ENCODE results near the gene KLHL5. TPM values are rescaled to one million over a fixed set of nuclear protein-coding genes. Genes with fewer than 3 reads are reported as not detected.
"Not testable (repeated sequence)": the region's sequence is repeated elsewhere in the genome, so short reads cannot be mapped to it uniquely, and the experiment has no call there.

KLHL5 gene, protein sequence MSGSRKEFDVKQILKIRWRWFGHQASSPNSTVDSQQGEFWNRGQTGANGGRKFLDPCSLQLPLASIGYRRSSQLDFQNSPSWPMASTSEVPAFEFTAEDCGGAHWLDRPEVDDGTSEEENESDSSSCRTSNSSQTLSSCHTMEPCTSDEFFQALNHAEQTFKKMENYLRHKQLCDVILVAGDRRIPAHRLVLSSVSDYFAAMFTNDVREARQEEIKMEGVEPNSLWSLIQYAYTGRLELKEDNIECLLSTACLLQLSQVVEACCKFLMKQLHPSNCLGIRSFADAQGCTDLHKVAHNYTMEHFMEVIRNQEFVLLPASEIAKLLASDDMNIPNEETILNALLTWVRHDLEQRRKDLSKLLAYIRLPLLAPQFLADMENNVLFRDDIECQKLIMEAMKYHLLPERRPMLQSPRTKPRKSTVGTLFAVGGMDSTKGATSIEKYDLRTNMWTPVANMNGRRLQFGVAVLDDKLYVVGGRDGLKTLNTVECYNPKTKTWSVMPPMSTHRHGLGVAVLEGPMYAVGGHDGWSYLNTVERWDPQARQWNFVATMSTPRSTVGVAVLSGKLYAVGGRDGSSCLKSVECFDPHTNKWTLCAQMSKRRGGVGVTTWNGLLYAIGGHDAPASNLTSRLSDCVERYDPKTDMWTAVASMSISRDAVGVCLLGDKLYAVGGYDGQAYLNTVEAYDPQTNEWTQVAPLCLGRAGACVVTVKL
- 76.5 and 93.4 TPM in 2 replicates for total RNA-seq

DNA sequence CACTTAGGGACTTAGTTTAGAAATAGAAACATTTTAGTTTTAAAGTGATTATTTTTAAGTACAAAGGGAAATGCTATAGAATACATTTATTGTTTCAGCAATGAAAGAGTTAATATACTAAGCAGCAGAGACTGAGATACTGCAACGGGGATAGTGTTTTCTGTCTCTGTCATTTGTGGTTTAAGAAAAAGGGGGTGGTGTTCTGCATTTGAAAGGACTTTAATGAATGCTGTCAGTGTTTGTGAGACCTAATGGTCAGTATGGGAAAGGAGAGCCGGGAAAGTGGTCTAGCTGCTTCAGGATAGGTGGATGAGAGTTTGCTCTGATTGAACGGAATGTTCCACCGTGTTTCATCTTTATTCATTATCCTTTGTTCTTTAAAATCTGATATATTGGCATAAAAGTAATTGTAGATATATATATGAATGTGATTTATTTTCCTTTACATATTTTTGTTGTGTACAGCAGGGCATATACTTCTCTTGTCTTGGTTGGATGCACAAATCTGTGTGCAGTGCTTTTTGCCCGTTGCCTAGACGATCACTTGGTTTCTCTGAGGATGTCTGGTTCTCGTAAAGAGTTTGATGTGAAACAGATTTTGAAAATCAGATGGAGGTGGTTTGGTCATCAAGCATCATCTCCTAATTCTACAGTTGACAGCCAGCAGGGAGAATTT is at the start of gene KLHL5:
Gene KLHL5, plus strand, starts transcription at position 139 of the 676 bp plus-strand sequence. Its CDS starts 421 bp downstream, at position 560.
- DNase-seq (ENCODE audit: low read depth, low spot score): no peak

DNA sequence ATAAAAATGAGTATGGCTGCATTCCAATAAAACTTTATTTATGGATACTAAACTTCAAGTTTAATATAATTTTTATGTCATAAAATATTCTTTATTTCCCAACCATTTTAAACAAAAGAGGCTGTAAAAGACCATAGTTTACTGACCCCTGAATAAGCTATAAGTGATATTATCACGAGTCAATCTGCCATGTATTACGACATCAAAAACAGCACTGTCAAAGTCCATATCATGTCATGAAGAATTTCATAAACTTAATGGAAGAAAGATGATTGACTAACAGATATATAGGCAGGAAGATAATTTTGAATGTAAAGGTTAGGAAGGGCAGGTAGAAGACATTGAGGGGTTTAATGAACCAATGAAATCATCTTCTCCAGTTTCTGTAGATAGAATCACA is 48.0 kb upstream of the KLHL5 start:
- no peak for DNase-seq (ENCODE audit: low read depth, low spot score)

DNA sequence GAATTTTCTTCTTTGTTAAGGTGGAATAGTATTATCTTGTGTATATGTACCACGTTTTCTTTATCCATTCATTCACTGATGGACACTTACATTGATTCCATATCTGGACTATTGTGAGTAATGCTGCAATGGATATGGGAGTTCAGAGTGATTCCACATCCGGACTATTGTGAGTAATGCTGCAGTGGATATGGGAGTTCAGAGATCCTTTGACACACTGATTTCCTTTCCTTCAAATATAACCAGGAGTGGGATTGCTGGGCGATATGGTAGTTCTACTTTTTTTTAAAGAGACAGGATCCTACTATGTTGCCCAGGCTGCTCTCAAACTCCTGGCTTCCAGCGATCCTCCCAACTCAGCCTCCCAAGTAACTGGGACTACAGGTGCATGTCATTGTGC is 41.9 kb upstream of the KLHL5 start:
- no peak for DNase-seq (ENCODE audit: low read depth, low spot score)

DNA sequence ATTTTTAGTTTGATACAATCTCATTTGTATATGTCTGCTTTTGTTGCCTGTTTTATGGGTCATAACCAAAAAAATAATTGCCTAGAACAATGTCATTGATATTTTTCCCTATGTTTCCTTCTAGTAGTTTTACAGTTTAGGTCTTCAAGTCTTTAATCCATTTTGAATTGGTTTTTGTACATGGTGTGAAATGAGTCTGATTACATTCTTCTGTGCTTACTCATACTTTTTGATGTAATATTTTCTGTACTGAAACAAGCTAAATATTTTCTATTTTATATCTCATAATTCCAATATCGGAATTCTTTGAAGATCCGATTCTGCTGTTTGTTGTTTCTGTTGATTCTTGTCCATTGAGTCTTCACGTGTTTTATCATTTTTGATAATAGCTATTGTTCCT is 40.4 kb upstream of the KLHL5 start:
- DNase-seq (ENCODE audit: low read depth, low spot score): no peak

DNA sequence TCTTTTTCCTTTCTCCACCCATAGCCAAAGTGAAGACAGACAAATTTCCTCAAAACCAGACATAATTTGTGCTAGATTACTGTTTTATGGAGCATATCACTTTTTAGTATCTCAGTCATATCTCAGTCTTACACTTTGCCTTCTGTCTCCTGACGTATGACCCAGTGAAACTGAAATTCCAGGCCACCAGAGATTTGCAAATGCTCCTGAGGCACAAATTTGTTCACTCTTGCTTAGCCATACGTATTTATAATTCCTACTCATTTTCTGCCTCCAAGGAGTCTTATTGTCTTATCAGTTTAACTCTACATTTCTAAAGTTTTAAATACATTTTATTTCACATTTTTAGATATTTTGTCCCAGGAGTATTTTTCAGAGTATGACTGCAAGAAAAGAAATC is 39.8 kb upstream of the KLHL5 start:
- no peak for DNase-seq (ENCODE audit: low read depth, low spot score)

DNA sequence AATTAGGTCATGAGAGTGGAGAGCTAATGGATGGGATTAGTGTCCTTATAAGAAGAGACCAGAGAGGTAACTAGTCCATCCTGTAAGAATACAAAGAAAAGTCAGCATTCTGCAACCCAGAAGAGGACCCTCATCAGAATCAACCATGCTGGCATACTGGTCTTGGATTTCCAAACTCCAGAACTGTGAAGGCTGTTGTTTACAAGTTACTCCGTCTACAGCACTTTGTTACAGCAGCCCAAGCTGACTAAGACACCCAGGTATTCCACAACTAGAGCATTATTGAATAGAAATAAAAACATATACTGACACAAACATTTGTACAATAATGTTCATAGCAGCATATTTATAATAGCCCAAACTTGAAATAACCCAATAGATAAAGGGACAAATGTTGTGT is 39.0 kb upstream of the KLHL5 start:
- no peak for DNase-seq (ENCODE audit: low read depth, low spot score)

DNA sequence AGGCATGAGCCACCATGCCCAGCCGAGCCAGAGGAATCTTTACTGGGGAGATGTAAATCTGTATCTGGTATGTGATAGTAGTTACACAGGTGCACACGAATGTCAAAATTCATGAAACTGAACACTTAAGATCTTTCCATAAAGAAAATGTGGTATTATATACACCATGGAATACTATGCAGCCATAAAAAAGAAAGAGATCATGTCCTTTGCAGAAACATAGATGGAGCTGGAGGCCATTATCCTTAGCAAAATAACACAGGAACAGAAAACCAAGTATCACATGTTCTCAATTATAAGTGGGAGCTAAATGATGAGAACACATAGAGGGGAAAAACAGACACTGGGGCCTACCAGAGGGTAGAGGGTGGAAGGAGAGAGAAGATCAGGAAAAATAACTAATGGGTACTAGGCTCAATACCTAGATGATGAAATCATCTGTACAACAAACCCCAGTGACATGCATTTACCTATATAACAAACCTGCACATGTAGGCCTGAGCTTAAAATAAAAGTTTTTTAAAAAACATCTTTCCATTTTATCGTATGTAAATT is 37.6 kb upstream of the KLHL5 start:
- no peak for DNase-seq (ENCODE audit: low read depth, low spot score)

DNA sequence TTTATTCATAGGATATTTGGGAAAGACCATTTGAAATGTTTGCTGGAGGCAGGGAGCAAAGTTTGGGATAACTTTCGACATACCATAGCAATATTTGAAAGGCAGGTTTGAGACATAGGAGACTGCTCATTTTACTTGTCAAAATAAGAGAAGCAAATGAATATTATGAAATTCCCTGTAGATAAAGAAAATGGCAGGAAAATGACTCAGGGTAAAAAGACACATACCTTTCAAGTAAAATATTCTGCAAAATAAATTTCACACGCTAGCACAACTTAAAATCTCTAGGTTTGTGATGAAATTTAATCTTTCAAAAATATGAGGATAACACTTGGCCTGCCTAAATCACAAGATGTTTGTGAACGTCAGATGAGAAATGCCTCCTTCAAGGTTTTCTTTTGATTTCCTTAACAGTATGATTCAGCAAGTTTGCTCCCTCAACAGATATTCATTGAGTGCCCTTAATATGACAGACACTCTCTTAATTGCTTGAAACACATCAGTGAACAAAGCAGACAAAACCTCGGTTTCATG is 36.4 kb upstream of the KLHL5 start:
- DNase-seq (ENCODE audit: low read depth, low spot score): no peak

DNA sequence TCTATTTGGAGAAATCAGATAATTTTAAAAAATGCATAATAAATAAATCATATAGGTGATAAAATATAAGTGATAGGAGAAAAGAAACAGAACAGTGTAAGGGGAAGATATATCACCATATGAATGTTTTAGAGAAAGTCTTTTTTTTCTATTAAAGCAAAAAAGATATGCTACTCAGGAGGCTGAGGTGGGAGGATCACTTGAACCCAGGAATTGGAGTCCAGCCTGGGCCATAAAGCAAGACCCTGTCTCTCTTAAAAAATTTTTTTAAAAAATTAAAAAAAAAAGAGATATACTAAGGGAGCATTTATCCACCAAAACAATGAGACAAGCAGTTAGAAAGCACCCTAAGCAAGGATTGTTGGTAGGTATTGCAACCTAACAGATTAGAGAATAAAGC is 35.9 kb upstream of the KLHL5 start:
- no peak for DNase-seq (ENCODE audit: low read depth, low spot score)

DNA sequence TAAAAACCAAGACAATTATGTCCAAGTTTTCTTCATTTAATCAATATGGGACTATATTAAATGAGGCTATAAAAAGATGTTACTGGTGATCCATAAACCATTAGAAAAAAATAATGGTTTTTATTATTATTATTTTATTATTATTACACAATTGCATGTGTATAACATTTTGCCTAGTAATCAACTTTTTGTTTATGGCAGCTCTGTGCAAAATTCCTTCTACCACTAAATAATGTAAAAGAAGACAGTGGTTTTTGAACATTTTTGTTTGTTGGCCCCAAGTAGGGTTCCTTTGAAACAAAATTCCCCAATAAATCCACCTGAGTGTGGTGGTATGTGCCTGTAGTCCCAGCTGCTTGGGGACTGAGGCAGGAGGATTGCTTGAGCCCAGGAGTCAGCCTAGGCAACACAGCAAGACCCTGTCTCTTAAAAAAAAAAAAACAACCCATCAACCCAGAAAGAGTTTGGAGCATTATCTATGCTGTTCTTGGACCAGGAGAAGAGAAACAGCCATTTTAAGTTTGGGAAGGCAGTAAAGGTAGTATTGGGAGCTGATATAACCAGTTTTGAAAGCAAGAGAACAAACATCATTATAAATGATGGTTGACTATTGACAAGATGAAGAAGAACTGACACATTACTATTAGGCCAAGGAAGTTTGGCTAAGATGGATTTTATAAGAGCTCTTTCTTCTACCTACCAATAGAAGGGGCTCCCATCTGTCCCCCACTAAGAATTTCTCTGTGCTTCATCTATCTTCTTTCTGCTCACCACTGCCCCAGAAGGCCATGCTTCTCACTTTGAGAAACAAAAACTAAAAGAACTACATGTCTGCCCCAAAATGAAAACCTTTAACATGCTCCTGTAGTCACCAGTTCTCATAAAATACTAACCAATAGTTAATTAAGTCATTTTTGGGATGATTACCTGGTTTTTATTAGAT is 32.0 kb upstream of the KLHL5 start:
- no peak for DNase-seq (ENCODE audit: low read depth, low spot score)

DNA sequence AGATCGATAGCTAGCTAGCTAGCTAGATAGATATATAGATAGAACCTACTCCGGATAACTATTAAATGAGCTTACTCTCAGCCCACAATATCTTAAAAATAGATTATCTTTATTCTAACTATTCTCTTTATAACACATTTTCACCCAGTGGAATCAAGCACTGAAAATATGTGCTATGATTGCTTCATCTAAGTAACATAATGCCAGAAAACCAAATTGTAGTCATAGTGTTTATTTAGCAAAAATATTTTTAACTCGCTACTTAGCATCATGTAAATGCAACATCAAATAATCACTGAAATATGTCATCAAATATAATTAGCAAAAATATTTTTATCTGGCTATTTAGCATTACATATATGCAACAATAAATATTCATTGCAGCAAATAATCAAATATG is 31.3 kb upstream of the KLHL5 start:
- no peak for DNase-seq (ENCODE audit: low read depth, low spot score)

DNA sequence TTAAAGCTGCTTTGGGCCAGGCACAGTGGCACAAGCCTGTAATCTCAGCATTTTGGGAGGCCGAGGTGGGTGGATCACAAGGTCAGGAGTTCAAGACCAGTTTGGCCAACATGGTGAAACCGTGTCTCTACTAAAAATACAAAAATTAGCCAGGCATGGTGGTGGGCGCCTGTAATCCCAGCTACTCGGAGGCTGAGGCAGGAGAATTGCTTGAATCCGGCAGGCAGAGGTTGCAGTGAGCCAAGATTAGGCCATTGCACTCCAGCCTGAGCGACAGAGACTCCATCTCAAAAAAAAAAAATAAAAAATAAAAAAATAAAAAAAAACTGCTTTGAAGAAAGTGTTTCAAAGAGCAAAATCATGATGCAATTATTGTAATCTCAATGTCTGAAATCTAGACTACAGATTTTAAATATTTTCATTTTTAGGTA is 30.4 kb upstream of the KLHL5 start:
- not testable (repeated sequence) for DNase-seq (ENCODE audit: low read depth, low spot score)

DNA sequence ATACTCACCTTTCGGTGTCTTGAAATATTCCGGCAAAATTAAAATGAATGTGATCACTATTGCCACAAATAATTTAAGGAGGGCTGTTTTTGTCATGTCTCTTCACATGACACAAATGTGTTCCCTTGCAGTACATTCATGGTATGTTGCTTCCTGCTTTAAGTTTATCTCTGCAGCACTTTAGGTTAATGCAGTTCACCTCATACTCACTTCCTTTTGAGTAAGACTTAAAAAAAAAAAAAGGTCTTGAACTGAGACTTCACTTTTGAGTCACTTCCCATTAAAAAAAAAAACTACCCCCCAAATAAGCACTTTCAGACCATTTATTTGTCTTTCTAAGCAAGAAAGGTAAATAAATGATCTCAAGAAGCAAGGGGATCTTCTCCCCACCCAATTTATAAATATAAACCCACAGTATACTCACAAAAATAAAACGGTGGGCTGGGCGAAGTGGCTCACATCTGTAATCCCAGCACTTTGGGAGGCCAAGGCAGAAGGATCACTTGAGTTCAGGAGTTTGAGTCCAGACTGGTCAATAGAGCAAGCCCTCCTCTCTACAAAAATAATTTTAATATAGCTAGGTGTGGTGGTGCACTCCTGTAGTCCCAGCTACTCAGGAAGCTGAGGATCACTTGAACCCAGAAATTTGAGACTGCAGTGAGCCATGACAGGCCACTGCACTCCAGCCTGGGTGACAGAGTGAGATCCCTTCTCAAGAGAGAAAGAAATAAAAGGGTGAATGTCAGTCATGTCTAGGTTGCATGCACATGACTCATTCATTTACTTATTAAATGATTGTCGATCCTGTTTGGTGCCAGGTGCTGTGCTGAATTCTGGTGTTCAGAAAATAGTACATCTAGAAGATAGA is 29.6 kb upstream of the KLHL5 start, which contains the start of gene TMEM156:
Gene TMEM156, minus strand, starts transcription at position 192 of the 868 bp plus-strand sequence. Its CDS starts 96 bp downstream, at position 96.
- no peak for DNase-seq (ENCODE audit: low read depth, low spot score)

DNA sequence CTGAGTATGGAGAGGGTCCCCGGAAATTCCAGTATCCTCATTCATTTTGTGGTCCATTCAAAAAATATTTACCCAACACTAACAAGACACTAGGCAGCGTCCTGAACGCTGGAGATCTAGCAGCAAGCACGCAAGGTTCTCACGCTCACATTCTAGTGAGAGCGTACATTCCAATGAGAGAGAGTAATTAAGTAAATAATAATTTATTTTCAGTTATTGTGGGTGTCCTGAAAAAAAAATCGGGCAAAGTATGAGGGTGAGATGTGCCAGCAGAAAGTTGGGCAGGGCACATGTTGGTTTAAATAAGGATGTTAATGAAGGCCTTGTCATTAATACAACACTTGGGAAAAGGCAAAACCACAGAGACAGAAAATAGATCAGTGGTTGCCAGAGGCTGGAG is 25.9 kb upstream of the KLHL5 start:
- DNase-seq (ENCODE audit: low read depth, low spot score): no peak

DNA sequence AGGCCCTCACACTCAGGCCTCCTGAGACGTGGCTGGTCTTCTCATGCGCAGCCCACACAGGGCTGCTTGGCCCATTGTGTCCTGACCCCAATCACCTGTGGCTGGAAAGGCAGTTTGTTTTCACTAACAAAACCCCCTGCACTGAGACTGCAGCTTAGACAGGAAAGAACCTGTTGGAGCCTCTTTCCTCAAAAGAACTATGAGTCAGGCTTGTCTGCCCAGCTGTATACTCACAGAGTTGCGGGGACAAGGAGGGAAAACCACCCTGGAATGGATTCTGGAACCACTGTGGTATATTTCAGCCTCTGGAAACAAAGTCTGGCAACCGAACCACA is 24.6 kb upstream of the KLHL5 start:
- DNase-seq (ENCODE audit: low read depth, low spot score): no peak

DNA sequence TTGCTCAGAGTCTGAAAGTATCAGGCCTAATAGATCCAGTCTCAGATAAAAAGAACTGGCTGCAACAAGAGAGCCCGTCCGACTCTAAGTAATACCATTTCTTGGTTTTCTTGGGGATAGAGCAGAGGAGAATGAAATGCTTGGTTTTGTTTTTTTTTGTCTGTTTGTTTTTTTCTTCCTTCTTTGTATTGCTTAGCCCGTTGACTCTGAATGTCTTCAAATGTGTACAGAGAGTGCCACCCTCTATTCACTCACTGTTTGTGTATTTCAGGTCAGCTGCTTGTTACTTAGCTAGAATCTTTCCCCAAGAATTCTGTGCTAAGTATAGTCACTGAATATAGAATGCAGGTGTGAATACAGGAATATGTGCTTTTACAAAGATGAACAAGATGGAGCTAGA is 24.1 kb upstream of the KLHL5 start:
- DNase-seq (ENCODE audit: low read depth, low spot score): no peak

DNA sequence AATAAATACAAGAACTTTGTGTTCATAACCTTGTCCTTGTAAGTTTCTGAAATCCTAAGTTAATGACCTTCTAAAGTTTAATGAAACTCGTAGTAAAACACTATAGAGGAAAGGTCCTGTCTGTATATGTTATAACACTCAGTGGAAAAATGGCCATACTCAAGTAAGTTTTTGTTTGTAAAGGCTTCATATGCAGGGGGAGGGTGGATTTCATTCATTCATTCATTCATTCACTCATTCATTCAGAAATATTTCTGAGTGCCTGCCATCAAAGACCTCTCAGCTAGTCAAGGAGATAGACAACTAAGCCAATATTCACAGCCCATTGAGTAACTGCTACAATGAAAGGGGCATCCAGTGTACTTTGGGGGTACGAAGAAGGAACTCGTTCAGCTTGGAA is 22.9 kb upstream of the KLHL5 start:
- DNase-seq (ENCODE audit: low read depth, low spot score): no peak

DNA sequence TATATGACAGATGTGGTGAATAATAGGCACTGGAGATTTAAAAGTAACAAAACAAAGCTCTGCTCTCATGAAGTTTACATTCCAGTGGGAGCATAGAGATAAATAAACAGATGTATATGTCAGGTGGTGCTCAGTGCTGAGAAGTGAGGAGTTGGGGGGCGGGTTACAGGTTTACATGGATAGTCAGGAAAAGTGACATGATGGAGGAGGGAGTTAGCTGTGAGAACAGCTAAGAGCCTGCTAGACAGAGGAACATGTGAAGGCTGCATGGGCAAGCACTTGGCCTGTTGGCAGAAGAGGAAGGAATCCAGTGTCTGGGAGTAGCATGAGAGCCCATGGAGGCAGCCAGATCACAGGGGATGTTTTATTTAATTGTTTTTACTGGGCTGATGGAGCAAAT is 19.7 kb upstream of the KLHL5 start:
- no peak for DNase-seq (ENCODE audit: low read depth, low spot score)

DNA sequence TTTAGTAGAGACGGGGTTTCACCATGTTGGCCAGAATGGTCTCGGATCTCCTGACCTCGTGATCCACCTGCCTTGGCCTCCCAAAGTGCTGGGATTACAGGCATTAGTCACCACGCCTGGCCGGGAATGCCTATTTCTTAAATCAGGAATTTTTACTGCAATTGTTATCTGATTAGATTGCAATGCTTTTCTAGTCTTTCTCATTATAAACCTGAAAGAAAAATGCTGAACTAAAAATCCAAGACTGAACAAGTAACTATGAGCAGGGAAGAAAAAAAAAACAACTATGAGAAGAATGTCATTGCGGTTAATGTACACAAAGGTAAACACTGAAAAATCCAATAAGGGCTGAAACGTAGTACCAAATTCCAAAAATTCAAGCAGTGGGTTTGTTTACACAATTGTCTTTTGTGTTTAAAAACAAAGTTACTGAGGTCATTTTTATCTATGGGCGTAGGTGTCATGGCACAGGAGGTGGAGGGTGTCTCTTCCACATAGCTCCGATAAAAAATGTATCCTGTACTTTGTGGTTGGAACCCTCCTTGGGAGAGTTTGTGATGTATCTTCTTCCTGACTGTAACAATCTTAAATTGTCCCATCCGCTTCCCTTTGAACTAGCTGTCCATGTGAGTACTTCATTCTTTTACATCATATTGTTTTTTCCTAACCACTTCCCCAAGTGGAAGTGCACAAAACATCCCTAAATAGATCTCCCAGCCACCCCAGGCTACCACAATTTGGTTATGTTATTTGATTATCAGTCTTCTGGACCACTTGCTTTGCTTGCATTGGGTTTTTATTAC is 18.8 kb upstream of the KLHL5 start:
- no peak for DNase-seq (ENCODE audit: low read depth, low spot score)

Data from pulmonary artery endothelial cell (primary cell).